NT2/D1 (cell line): ENCODE data around the gene WDR1.

Experiments
- SUZ12 ChIP-seq: IDR thresholded peaks from 2 replicates; pipeline ENCODE4 v1.6.1; 2011; ENCODE audit not compliant: insufficient read length, insufficient read depth; ENCODE audit errors: extremely low read depth
- YY1 ChIP-seq: IDR thresholded peaks from 2 replicates; pipeline ENCODE4 v1.6.1; 2011; ENCODE audit not compliant: insufficient read length, insufficient read depth

- no peak for TF ChIP-seq YY1
- TF ChIP-seq SUZ12, result no peak
These were observed 2.0 kb downstream of the WDR1 start for GRCh38 chr4:10114607-10115006.
